ENCODE data around the gene FMNL2.

Gene FMNL2

DNA sequence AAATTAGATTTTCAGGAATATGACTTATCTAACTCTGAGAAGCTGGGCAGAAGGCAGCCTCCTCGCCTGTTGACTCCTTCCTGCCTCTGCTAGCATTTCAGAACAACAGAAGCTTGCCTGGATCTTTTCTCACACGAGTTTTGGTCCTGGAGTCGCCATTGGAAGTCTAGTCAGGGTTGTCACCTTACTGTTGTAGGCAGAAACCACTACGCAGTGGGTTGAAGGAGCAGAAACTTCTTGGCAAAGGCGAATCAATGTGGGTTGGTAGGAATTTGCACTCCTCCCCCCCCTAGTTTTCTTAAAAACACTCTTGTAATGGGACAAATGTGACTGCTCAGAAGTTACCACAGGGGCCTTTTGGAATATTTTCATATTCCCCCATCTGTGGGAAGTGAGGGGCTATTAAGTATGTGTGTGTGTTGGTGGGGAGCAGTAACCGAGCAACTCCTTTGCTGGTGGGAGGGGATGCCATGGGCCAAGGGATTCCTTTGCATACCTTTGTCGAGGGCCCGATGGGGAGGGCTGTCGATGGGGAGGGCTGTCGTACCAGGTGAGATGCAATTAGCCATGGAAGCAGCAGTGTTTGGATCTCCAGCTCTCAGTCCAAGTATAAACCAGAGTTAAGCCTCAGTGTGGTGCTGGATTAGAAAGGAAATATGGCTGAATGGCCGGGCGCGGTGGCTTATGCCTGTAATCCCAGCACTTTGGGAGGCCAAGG, 117.4 kb downstream of the FMNL2 start:
- DNase-seq: no peak

DNA sequence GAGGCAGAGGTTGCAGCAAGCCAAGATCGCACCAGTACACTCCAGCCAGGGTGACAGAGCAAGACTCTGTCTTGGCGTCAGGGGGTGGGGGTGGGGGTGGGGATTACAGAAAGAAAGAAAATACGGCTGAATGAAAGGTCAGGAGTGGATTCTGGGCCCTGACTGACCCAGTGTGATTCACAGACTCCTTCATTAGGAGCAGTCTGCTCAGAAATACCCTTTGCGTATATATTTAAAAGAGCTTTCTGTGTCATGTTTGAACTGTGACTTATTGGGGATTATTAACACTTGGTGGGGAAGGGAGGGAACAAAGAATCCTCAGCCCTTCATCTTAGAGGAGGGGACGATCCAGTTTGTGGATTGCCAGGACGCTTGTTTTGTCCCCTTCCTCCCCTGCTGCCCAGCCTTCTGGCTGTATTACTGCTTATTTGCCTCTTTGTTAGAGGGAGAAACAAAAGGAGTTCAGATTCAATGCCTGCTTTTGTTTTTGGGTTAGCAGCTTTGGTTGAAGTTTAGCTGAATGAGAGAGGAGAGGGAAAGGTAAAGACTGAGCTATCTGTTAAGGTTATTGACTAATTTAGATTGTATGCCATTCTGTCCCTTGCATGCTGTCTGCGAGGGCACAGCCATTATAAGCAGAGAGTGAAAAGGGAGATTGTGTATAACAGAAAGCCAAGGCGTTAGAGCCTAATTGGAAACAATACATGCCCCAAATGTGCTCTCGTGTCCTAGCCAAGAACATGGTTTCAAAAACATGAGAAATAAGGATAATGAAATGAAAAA, 118.3 kb downstream of the FMNL2 start:
- no peak for DNase-seq

DNA sequence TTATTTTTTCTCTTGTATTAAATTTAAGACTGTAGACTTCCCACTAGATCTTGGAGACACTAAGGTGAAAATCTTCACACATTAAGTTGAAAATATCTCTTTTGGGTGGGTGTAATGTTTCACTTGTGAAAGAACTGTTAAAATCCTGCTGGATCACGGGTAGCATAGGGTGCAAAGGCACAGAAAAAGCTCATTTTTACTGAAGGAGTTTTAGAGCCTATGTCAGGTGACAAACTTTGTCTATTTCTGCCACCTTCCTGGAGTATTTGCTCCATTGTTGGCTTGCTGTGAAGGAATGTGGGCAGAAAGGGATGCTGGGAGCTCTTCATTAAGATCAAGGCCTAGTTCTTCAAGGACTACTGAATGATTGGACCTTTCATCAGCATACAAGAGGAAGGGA, 119.4 kb downstream of the FMNL2 start:
- no peak for DNase-seq

DNA sequence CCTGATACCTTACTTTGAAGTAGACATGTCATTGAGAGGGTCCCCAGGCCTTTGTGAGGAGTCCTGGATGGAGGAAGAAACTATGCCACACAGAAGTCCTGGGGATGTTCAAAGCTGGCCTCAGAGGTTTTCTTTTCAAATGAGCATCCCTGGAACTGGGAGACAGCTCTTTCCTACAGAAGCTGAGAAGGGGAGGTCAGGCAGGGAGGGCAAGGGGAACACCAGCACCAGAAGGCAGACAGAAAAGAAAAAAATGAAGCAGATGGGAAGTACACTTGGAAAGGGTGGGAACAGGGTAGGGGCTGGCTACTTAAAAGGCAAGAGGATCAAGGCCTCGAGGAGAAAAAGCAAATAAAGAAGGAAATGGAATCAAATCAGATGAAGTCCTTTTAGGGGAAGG, 120.0 kb downstream of the FMNL2 start:
- no peak for DNase-seq

DNA sequence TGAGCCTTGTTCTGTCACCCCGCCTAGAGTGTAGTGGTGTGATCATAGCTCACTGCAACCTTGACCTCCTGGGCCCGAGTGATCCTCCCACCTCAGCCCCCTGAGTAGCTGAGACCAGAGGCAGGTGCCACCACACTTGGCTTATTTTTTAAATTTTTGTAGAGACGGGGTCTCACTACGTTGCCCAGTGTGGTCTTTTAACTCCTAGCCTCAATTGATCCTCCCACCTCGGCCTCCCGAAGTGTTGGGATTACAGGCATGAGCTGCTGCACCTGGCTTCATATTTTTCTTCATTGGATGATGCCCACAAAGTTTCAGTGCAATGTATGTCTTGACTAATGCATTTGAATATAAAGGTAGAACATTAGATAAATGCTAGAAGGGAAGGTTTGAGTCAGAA, 120.8 kb downstream of the FMNL2 start:
- DNase-seq: no peak

DNA sequence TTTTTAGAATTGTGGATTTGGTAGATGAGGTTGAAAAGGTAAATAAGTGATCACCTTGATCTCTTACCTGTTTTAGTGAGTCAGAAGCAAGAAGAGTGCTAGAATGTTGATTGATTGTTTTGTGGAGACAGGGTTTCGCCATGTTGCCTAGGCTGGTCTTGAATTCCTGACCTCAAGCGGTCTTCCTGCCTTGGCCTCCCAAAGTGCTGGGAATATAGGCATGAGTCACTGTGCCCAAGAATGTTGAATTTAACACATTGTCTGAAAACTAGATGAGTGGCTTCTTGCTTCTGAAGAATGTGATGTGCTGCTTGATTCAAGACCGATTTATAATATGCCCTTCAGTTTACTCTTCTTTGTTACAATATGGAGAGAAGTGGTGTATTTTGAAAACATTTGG, 121.3 kb downstream of the FMNL2 start:
- DNase-seq: no peak

DNA sequence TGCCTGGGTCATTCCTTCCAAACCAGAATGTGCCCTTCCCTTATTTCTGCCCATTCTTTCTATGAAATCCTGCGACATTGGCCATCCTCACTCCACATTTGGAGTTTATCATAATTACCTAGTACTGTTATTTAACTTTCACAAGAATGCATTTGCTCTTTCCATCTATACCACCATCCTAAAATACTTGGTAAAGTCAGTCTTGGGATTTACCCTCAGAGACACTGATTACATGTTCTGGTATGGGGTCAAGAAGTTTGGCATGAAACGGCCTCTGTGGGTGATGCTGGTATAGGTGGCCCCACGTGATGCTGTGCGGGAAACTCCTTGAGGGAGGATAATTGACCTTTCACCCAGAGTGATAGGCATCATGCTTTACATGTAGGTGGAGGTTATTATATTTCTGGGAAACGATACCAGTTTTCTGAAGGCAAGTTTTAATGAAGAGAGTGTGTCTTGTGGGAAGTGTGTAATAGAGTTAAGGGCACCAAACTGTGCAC, 123.5 kb downstream of the FMNL2 start:
- no peak for DNase-seq

DNA sequence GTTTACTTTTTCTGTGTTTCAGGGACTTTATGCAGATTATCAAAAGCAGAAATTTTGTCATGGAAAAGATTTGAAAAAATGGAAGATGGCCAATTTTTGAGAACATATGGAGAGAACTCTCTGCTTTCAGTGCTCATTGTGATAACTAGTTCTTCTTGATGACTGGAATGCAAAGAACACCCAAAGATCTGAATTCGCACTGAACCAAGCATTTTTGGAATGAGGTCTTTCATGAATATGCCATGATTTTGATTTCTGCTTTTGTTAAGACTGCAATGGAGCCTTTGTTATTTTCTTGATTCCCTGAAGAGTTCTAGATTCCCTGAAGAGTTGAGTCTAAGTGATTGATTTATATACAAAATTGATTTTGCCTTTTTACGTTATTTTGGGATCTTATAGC, 124.1 kb downstream of the FMNL2 start:
- DNase-seq: no peak

DNA sequence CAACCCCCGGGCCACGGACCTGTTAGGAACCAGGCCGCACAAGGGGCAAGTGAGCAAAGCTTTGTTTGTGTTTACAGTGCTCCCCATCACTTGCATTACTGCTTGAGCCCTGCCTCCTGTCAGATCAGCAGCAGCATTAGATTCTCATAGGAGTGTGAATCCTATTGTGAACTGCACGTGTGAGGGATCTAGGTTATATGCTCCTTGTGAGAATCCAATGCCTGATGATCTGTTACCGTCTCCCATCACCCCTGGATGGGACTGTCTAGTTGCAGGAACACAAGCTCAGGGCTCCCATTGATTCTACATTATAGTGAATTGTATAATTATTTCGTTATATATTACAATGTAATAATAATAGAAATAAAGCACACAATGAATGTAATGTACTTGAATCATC, 125.6 kb downstream of the FMNL2 start:
- no peak for DNase-seq

DNA sequence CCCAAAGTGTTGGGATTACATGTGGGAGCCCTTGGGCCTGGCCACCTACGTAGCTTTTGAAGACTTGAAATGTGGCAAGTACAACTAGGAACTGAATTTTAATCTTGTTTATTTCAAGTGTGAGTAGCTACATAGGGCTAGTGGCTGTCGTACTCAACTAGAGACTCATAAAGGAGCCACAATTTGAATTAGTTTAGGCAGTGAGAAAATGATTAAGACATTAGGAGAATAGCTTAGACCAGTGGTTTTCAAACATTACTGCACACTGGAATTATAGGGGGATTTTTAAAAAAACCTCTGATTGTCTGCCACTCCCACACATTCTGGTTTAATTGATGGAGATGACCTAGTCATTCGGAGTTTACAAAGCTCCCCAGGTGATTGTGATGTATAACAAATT, 127.1 kb downstream of the FMNL2 start:
- DNase-seq: no peak

DNA sequence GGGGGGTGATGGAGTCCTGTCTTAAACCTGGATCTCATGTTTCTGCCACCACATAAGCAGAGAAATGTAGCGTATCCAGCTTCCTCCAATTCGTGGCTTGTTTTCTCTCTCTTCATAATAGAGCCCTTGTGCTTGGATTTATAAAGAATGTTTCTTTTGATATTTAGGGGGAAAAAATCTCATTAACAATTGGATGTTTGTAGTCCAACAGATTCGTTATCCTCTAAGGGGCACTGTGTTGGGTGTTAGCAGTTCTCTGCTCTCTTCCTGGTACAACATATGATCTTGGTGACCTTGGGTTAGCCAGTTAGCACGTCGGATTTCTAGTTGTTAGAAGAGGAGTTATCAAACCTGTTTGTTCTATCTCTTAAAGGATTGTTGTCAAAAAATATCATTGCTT, 127.8 kb downstream of the FMNL2 start:
- DNase-seq: no peak

DNA sequence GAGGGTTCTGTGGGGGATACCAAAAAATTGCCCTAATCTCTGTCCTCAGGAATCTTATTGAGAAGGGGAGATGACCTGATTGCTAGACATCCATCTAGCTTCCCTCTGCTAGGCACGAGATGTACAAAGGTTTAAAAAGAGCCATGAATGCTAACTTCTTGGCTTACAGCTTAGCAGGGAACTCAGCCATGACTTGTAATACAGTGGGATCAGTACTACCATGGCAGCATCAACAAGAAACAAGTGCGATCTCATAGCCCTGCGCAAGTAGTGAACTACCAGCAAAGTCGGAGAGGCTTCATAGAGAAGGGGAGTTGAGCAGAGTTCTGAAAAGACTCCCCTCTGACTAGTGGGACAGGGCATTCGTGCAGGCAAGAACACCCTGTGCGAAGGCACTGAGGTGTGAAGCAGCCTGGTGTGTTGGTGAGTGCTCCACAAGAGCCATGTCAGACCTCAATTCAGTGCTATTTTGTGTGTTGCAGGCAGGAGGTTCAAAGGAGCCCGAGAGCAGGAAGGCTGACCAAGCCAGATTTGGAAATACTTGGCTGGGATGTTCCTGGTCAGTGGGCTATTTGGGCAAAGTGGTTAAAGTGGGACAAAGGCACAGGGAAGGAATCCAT, 130.0 kb downstream of the FMNL2 start:
- no peak for DNase-seq

DNA sequence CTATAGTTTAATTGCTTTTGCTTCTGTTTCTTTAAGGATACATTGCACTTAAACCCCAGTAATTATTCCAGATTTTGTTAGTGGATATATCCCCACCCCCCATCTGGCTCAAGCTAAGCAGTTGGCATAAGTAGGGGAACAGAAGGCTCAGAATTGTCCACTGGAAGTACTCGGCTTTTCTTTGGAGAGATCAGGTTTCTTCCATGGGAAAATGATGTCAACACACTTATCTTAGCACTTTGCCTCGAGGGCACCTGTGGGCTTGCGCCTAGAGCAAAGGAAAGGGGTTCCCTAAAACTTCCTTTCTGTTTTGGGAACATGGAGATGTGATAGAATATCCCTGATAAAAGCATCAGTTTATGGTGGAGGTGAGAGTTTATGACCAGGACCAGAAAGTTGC, 130.6 kb downstream of the FMNL2 start:
- DNase-seq: no peak

DNA sequence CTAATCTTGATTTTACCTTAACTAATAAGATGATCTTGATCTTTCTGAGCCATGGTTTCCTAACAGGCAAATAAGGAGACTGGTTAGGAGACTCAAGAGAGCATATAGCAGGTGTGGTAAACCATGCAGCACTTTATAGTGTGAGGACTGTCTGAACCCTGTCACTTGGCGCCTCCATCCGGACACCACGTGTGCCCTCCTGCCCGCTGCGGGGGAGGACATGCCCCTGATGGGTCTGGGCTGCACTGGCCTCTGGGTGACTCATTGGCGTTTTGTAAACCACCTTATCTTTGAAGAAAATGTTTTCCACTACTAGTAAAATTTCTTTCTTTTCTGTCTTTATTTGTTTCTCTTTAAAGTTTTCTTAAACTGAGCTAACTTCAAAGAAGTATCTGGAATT, 131.1 kb downstream of the FMNL2 start:
- DNase-seq: no peak

DNA sequence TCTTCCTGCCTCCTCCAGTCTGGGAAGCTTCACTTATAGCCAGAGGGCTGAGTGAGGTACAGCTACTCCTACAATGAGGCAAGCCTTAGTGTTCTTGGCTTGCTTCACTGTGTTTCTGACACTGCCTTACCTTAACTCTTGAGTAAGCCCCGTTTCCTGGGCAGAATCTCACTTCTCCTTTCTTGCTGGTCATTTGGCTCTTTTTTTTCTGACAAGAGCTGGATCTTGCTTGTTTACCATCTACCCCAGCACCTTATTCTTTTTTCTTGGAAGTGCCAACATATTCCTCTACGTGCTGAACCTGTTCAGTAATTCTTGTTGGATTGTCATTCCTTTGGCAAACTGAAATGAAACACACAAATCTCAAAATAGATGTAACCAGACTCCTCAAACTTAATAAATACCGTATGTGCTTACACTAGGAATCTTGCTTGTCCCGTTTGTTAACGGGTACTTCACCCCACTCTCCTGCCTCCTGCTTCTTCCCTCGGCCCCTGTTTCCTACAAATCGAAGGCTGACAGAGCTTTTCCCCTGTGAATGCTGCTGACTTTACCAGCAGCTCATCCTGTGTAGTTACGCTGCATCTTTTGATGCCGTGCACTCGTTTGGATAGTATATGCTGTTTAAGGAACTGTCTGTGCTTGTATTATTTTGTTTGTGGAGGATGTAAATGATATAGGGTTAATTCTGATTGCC, 132.2 kb downstream of the FMNL2 start:
- DNase-seq: no peak

DNA sequence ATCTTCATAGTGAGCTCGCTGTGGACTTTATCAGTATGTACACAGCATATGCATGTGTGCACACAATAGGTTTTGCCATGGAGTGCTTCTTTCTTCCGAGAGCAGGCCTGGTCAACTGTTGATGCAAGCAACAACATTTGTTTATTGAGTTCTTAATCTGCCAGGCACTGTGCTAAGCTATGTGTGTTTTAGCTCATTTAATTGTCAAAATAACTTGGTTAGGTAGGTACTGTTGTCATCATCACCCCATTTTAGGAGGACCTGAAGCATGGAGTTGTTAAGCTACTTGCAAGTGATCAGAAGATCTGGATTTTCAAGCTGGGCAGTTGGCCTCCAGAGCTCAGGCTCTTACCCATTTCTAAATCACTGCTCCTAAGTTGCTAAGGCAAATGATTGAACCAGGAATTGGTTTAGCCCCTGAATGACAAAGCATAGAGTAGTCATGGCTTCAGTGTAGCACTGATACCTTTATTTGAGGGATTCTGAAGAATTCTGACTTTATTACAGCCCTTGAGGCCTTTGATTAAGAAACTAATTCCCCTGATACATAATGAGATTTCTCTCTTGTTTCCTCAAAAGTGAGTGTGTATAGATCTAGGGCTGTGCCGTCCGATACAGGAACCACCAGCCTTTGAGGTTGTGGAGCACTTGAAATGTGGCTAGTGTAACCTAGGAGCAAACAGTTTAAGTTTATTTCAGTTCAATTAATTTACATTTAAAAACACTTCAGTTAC, 132.9 kb downstream of the FMNL2 start:
- no peak for DNase-seq

DNA sequence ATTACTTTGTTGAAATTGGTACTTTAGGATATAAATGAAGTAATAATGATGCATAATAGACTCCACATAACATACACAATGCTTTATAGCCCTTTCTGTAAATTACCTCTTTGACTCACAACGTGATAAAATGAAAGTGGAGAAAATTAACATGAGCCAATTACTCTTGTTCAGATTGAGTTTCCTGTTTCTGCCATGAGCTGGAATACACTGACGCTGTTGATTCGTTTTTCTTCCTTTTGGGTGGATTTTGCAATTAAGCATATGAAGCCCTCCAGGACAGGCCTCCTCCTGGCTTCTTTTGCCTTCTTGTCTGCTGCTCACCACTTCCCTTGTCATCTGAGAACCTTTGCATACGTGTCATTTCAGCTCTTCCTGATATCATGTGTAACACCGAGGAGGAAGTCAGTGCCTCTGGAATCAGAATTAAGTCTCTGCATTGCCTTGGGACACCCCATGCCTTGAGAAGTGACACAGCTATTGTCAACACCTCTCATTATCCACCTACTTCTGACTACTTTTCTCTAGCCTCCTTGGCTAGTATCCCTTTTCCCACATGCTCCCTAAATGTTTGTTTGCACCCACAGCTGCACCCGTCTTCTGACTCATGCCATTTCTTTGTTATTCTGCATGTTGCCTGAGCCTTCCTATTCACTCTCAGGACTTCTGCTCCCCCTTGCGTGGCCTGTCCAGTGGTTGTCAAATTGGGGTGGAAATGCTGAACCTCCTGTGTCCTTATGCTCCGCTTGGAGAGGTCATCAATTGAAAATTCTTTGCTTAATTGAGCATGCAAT, 134.1 kb downstream of the FMNL2 start:
- DNase-seq: no peak

DNA sequence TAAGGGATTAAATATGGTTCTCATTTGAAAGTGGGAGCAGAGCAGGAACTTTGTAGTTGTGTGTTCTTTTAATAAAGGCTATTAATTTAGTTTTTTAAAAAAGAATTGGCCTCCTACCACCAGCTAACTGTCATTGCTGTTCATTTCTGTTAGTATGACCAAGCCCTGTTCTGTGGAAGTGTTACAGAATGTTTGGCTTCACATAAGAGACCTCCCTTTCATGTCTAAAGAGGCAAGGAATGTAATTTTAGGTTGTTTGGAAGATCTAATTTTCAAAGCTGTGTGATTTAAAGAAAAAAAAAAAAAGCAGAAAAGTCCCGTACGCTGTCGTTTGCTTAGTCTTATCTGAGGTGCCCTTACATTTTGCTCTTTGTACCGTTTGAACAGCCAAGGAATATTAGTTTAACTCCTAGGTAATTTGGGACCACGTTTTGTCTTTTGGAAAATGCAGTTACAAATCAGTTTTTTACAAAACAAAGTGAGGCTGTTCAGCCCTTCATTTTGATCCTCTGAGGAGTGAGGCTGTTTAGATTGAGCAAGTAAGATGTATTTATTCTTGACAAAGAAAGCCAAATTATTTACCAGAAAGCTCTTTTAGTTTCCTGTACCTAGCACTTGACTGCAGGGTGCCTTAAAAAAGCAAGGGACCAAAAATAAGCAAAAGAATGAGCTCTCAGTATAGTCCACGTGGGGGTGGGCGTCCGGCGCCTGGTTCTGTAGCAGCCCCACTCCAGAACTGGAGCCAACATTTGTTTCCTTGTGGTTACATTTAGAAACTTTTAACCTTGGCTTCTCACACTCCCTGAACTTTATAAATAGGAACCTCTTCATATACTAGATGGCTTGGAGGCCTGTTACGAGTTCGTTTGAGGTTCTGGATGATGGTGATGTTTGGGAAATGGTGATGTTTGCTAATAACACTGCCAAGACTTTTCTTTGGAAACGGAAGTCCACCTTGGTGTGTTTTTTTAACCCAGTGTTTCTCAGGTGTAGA, 136.2 kb downstream of the FMNL2 start:
- DNase-seq: no peak

DNA sequence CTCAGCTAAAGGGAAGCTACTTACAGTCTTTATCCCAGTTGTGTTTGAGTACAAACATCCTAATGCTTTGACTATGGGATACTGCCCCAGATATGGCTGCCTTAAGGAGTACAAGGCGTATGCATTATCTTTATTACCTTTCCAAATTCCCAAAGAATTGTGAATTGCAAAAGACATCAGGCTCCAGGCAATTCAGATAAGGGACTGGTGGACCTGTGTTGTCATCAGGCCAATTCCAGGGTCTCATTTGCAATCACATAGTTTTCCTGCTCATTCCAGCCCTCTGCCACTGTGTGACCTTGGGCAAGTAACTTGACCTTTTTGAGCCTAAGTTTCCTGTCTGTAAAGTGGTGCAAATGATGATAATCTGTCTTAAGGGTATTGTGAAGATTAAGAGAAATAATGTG, 137.5 kb downstream of the FMNL2 start:
- DNase-seq: no peak

DNA sequence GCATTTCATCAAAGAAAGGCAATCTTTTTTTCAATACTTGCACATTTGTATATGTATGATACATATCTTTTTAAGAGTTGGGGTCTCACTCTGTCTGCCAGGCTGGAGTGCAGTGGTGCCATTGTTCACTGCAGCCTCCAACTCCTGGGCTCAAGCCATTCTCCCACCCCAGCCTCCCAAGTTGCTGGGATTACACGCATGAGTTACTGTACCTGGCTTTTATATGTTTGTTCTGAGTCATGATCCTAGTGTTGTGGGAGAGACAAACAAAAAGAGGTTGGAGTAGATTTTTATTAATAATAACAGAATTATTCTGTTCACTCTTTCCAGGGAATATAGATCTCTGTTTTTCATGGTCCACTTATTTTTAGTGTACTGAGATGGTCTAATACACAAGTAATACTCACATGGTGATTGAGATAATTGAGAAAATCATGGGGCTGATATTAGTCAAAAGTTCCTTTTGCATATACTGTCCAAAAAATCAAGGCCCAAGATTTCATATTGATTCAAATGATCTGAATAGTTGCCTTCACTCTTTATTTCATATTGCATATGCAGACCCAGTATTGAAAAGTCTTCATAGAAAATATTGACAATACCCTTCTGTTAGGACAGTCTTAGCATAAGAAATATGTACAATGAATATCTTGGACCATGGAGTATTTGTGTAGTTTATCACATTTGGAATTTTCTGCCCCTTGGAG, 138.3 kb downstream of the FMNL2 start:
- no peak for DNase-seq

All from activated naive CD4-positive, alpha-beta T cell treated with Interleukin-2 at 50 U/mL for 16 hours (primary cell).